ENCODE data around the gene NUDC. TPM values are rescaled to one million over a fixed set of nuclear protein-coding genes. Genes with fewer than 3 reads are reported as not detected.

NUDC gene
- total and polyA plus RNA-seq, 9 of the 15 experiments (the other 6 are each of a cell fraction or from before 2014, with no cell fraction given) = 9.8 to 234 (median 149) TPM

- TF ChIP-seq FUS (optimal IDR thresholded peaks at IDR 0.05; ENCODE audit: low read depth, low read length) (no peak), GATAD2A (IDR thresholded peaks at IDR 0.05) (no peak), KDM2B (CRISPR knock-in tag; IDR thresholded peaks at IDR 0.05) (no peak), DDX20 (tag; IDR thresholded peaks at IDR 0.05; ENCODE audit: low read depth) (no peak), ZBTB12 (CRISPR knock-in tag; IDR thresholded peaks at IDR 0.05) (no peak), MLLT1 (IDR thresholded peaks at IDR 0.05) (no peak), ZNF23 (CRISPR knock-in tag; IDR thresholded peaks at IDR 0.05) (no peak), RB1 (IDR thresholded peaks at IDR 0.05; ENCODE audit: low read depth) (peak; percentile 54; the same call in 1 of the 2 replicates), SRF (CRISPR knock-in tag; IDR thresholded peaks at IDR 0.05) (no peak; a peak in 2 of 4 replicates), CBX3 (IDR thresholded peaks at IDR 0.05; ENCODE audit: borderline replicate concordance in 1 of 2, low read length in 2 of 2) (no peak), KDM4B (IDR thresholded peaks at IDR 0.05; ENCODE audit: borderline replicate concordance in 2 of 2, low read depth in 1 of 2) (no peak; a peak in 1 of 4 replicates), ZNF740 (CRISPR knock-in tag; IDR thresholded peaks at IDR 0.05) (no peak), ZNF740 (tag; IDR thresholded peaks at IDR 0.05) (no peak), CEBPZ (IDR thresholded peaks at IDR 0.05; ENCODE audit: borderline replicate concordance, low read depth, low read length) (peak; percentile 43; the same call in 1 of the 2 replicates), NELFE (IDR thresholded peaks at IDR 0.05; ENCODE audit: insufficient read depth, insufficient read length) (no peak), SMAD1 (IDR thresholded peaks at IDR 0.05; ENCODE audit: low read depth, low read length, partially characterized antibody) (peak; percentile 68), COPS2 (conservative IDR thresholded peaks at IDR 0.05) (no peak), RBM39 (optimal IDR thresholded peaks at IDR 0.05; ENCODE audit: low read depth, low read length) (no peak), MBD2 (IDR thresholded peaks at IDR 0.05; ENCODE audit: borderline replicate concordance, low read depth) (peak; percentile 19; the same call in 1 of the 2 replicates)
Measured at GRCh38 chr1:26900001-26900814, 21.3 kb upstream of the NUDC start, which contains the start of gene GPATCH3 (continued).
